Karpas-422 (cell line): Measurements from ENCODE around the gene MTA2. TPM values are rescaled to one million over a fixed set of nuclear protein-coding genes. Genes with fewer than 3 reads are reported as not detected.
"Not testable (repeated sequence)": the region's sequence is repeated elsewhere in the genome, so short reads cannot be mapped to it uniquely, and the experiment has no call there.

ENCODE experiments used
- DNase-seq: peaks from one replicate; pipeline ENCODE4 v3.0.0-alpha.2; 2015
- H2AFZ ChIP-seq: fragments of 200-600 bp; sonication (generic); 2 replicates; pipeline ENCODE4 v1.6.1; 2014; ENCODE audit warnings: antibody characterized with exemption, low read length, mixed read lengths
- H3K27ac ChIP-seq: fragments of 200-600 bp; sonication (generic); 2 replicates; pipeline ENCODE4 v1.5.1; 2014; ENCODE audit warnings: mild to moderate bottlenecking, low read length, moderate library complexity
- H3K27me3 ChIP-seq: fragments of 200-600 bp; sonication (generic); 2 replicates; pipeline ENCODE4 v1.6.1; 2014; ENCODE audit warnings: low read length, mixed read lengths
- H3K36me3 ChIP-seq: fragments of 200-600 bp; sonication (generic); 2 replicates; pipeline ENCODE4 v1.6.1; 2014; ENCODE audit warnings: low read length, mixed read lengths; ENCODE audit not compliant: insufficient read depth
- H3K4me1 ChIP-seq: fragments of 200-600 bp; sonication (generic); 2 replicates; pipeline ENCODE4 v1.6.1; 2014; ENCODE audit warnings: mild to moderate bottlenecking, low read length, mixed read lengths
- H3K4me2 ChIP-seq: fragments of 200-600 bp; sonication (generic); 2 replicates; pipeline ENCODE4 v1.6.1; 2014; ENCODE audit warnings: low read length, low read depth, mild to moderate bottlenecking; ENCODE audit not compliant: poor library complexity, severe bottlenecking
- H3K4me3 ChIP-seq: fragments of 200-600 bp; sonication (generic); 2 replicates; pipeline ENCODE4 v1.5.1; 2014; ENCODE audit warnings: mild to moderate bottlenecking, antibody characterized with exemption, low read length, mixed read lengths
- H3K79me2 ChIP-seq: fragments of 200-600 bp; sonication (generic); 2 replicates; pipeline ENCODE4 v1.6.1; 2014; ENCODE audit warnings: mild to moderate bottlenecking, low read length, mixed read lengths
- H3K9ac ChIP-seq: fragments of 200-600 bp; sonication (generic); 2 replicates; pipeline ENCODE4 v1.6.0; 2014; ENCODE audit warnings: low read length
- H3K9me2 ChIP-seq: fragments of 200-600 bp; sonication (generic), shearing (Covaris generic); replicated peaks from 2 replicates; pipeline ENCODE4 v1.6.0; 2014; ENCODE audit warnings: mild to moderate bottlenecking, low read length, moderate library complexity; ENCODE audit not compliant: insufficient read depth
- H3K9me3 ChIP-seq: fragments of 300-700, 200-600 bp; sonication (generic); 2 replicates; pipeline ENCODE4 v1.6.1; 2014; ENCODE audit warnings: low read length, mixed read lengths
- H4K20me1 ChIP-seq: fragments of 200-600 bp; sonication (generic); 2 replicates; pipeline ENCODE4 v1.6.1; 2014; ENCODE audit warnings: mild to moderate bottlenecking, antibody characterized with exemption, low read length, low read depth; ENCODE audit not compliant: insufficient read depth
- total RNA-seq: library from RNA; depleted of rRNA; stranded (reverse); fragments of >200 nt; shearing (Covaris generic); gene quantifications from 2 replicates; pipeline ENCODE4 v1.2.3, GENCODE V29; 2014; ENCODE audit warnings: low replicate concordance

The MTA2 gene
- total RNA-seq, 1 experiment from 2014 or later = 60.2 TPM

DNA sequence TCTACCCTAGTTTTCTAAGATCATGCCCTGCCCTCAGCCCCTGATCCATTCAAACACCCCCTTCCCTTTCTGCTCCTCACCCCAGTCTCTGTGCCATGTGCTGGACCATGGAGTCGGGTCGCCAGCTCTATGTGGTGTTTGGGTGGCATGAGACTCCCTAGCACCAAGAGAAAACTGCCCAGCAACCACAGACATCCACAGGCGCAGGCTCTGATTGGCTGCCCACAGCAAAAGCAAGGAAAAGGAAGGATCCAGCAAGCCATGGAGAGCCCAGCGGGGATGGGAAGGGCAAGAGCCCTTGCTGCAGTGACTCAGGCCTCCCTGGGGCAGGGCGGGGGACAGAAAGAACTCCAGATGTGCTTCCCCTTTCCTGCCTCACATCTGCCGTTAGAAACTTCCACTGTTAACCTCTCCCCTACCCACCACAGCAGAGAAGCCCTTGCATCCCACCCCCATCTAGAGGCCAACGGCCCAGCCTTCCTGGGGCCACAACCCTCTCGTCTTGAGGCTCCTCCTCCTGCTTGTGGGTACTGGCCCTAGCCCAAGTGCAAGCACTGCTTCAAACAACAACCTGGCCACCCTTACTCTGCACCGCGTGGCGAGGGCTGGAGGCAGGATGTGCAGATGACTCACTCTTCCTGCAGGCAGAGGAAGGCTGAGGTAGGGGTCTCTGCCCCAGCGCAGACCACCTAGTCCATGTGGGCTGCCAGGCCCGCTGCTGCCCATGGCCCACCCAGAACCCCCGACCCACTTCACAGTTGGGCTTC lies 45.4 kb downstream of the MTA2 start:
- H4K20me1 ChIP-seq = peaks cover 13% of the 10 kb centered on the region
- no peaks in the 10 kb centered on the region for H3K9me2 ChIP-seq
- no peaks in the 10 kb centered on the region for H3K27me3 ChIP-seq
- peaks cover 24% of the 10 kb centered on the region for H3K36me3 ChIP-seq
- peaks cover 52% of the 10 kb centered on the region for H3K4me1 ChIP-seq
- no peaks in the 10 kb centered on the region for H3K79me2 ChIP-seq
- H3K9me3 ChIP-seq = no peaks in the 10 kb centered on the region
- peak; percentile 57 for DNase-seq
- H3K4me3 ChIP-seq = no peak overlapping the region
- H3K9ac ChIP-seq = peak overlapping the region; percentile 20
- H3K4me2 ChIP-seq = no peak overlapping the region
- H2AFZ ChIP-seq = no peak overlapping the region
- peak overlapping the region; percentile 7; the same call in 1 of the 2 replicates for H3K27ac ChIP-seq

DNA sequence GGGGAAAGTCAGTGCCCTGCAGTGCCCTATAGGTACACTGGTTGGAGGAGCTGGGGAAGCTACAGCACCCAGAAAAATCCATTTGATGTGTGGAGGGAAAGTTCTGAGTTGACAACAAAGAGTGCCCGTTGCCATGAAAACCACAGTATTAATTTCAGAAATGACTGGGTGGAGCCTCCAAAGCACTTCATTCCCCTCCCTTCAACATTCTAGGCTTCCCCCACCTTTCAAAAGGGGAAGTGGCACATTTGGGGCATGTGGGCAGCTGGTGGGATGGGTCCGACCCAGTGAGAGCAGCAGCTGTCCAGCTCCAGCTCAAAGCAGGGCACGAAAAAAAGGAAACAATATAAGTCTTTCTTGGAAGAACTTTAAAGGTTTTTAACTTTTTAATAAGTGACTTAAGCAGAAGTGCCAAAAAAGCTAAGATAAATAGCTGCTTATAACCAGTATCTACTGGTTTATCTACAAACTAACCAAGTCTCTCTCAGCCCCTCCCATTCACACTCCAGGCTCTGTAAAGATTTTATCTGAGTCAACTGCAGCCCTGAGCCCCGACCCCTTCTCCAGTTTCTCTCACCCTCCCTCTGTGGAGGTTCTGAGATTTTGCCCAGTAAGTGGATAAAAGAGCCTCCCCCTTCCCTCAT lies 46.1 kb downstream of the MTA2 start:
- peak overlapping the region; percentile 7; the same call in 1 of the 2 replicates for H3K27ac ChIP-seq
- peaks cover 24% of the 10 kb centered on the region for H3K36me3 ChIP-seq
- H3K4me1 ChIP-seq = peaks cover 52% of the 10 kb centered on the region
- H4K20me1 ChIP-seq = peaks cover 8% of the 10 kb centered on the region
- H3K4me2 ChIP-seq = no peak overlapping the region
- H3K9me2 ChIP-seq = no peaks in the 10 kb centered on the region
- H3K27me3 ChIP-seq = no peaks in the 10 kb centered on the region
- DNase-seq = peak; percentile 81
- no peak overlapping the region for H2AFZ ChIP-seq
- no peak overlapping the region for H3K4me3 ChIP-seq
- no peaks in the 10 kb centered on the region for H3K79me2 ChIP-seq
- no peaks in the 10 kb centered on the region for H3K9me3 ChIP-seq
- H3K9ac ChIP-seq = peak overlapping the region; percentile 20

DNA sequence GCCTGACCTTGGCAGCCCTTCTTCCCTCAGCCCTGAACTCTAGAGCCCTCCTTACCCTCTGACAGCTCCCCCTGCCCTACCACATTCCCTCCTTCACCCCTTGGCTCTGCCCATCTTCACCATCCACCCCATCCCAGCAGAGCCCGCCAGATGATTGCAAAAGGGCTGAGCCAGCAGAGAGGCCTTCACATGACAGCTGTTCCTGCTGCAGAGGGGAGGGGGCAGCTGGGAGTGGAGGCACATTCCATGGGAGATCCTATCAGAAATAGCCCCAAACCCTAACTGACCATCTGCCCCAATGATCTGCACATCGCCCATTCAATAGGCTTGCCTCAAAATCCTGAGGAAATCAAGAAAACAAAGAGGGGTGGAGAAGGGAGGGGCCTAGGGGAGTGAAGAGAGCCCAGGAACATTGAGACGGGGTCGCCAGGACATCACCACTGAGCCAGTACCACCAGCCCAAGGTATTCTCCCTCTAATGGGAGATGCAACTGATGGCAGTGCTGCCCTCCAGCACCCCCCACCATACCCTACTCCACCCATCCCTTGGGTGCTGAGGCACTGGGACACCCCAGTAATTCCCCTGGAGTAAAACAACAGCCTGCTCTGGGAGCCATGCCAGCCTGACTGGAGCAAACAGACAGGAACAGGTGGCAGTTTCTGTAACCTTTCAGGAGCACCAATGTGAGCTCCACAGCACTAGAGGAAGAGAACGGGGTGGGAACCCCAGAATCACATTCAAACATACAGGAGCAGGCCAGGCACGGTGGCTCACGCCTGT lies 47.1 kb downstream of the MTA2 start:
- Histone ChIP-seq H3K4me2 (no peak overlapping the region), H3K27me3 (no peaks in the 10 kb centered on the region), H3K36me3 (peaks cover 14% of the 10 kb centered on the region; the same call in 1 of the 2 replicates), H2AFZ (no peak overlapping the region), H4K20me1 (peaks cover 7% of the 10 kb centered on the region; the same call in 1 of the 2 replicates), H3K4me3 (no peak overlapping the region), H3K27ac (no peak overlapping the region), H3K9me3 (no peaks in the 10 kb centered on the region), H3K4me1 (peaks cover 52% of the 10 kb centered on the region), H3K9ac (no peak overlapping the region), H3K9me2 (no peaks in the 10 kb centered on the region), H3K79me2 (no peaks in the 10 kb centered on the region)
- DNase-seq = no peak

DNA sequence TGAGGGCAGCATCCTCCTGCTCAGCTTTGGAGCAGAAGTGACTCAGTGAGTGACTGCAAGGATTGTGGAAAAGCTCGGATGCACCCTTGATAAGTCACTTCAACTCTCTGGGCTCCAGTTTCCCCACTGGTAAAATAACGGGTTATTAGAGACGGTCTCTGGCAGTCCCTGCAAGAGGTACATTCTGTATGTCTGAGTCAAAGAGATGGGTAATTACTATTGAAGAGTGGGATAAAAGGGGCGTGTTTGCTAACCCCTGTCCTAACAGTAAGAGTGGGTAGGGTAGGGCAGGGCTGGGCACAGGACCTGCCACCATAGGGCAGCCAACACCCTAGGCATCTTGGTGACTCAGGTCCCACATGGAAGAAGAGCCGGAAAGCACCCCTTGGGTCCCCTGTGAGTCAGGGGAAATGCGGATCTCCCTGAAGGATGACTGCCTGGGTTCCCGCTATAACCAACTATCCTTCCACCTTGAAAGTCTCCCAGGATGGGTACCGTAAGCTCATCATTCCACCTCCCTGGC lies 47.8 kb downstream of the MTA2 start:
- Histone ChIP-seq H3K9ac (no peak overlapping the region), H3K9me3 (no peaks in the 10 kb centered on the region), H3K9me2 (no peaks in the 10 kb centered on the region), H3K4me3 (no peak overlapping the region), H3K36me3 (peaks cover 8% of the 10 kb centered on the region; the same call in 1 of the 2 replicates), H3K79me2 (no peaks in the 10 kb centered on the region), H4K20me1 (peaks cover 7% of the 10 kb centered on the region; the same call in 1 of the 2 replicates), H2AFZ (no peak overlapping the region), H3K4me2 (no peak overlapping the region), H3K27me3 (no peaks in the 10 kb centered on the region), H3K4me1 (peaks cover 52% of the 10 kb centered on the region), H3K27ac (no peak overlapping the region)
- DNase-seq = no peak

DNA sequence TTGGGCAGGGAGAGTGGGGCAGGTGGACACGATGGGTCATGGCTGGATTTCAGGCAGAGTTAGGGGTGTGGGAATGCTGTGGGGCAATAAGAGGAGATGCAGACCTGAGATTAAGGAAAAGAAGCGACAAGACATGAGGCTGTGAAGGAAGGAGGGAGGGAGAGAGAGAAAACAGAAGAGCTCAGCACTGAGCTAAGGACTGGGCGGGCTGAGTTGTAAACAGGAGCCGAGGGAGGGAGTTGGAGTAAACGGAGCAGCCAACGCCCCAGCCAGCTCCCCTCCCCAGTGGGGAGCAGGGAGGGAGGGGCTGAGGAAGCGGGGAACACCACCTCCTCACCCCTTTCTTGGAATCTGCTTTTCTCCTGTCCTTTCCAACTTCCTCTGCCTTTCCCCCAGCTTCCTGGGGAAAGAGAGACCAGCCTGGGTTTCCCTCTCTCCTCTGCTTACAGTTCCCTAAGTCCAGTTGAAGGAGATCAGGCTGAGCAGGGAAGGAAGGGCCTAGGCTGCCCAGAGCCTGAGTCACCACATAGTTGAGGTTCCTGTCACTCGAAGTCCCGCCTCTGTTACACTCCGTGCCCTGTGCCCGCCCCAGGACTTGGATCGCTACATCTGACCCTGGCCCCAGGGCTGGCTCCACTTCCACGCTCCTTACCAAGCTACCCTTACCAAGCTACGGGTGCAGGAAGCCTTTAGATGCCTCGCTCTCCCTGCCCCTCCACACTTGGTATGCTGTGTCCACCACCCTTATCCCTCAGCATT lies 48.4 kb downstream of the MTA2 start:
- H3K27me3 ChIP-seq = no peaks in the 10 kb centered on the region
- DNase-seq = no peak
- peaks cover 1% of the 10 kb centered on the region; the same call in 1 of the 2 replicates for H3K36me3 ChIP-seq
- H2AFZ ChIP-seq = no peak overlapping the region
- H4K20me1 ChIP-seq = peaks cover 4% of the 10 kb centered on the region; the same call in 1 of the 2 replicates
- H3K9me2 ChIP-seq = no peaks in the 10 kb centered on the region
- no peak overlapping the region for H3K27ac ChIP-seq
- no peak overlapping the region for H3K9ac ChIP-seq
- no peaks in the 10 kb centered on the region for H3K9me3 ChIP-seq
- no peaks in the 10 kb centered on the region for H3K79me2 ChIP-seq
- no peak overlapping the region for H3K4me3 ChIP-seq
- peaks cover 47% of the 10 kb centered on the region for H3K4me1 ChIP-seq
- no peak overlapping the region for H3K4me2 ChIP-seq

DNA sequence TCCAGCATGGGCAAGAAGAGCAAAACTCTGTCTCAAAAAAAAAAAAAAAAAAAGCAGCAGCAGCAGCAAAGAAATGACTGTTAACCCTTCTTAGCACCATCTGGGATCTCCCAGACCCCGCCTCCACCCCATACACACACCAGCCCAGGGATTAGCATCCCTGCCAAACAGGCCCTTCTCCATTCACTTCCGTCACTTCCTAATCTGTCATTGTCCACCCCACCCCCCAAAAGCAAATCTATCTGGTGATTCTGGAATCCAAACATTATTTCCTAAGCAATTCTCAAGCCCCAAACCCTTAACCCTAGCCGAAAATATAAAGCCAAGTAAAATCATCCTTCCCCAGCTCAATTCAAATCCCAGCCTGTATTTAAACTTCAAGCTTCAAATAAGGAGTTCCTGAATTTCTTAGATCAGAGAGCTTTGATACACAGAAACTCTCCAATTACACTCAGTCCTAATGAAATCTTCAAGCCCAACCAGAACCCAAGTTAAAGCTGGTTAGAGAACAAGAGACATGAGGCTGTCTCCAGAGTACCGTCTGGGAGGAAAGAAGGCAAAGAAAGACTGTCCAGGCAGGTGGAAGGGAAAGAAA lies 49.1 kb downstream of the MTA2 start:
- Histone ChIP-seq H2AFZ (no peak overlapping the region), H3K4me1 (peaks cover 40% of the 10 kb centered on the region), H3K4me2 (no peak overlapping the region), H4K20me1 (peaks cover 4% of the 10 kb centered on the region; the same call in 1 of the 2 replicates), H3K79me2 (no peaks in the 10 kb centered on the region), H3K27ac (no peak overlapping the region), H3K9me2 (no peaks in the 10 kb centered on the region), H3K4me3 (no peak overlapping the region), H3K9me3 (no peaks in the 10 kb centered on the region), H3K36me3 (no peaks in the 10 kb centered on the region), H3K9ac (no peak overlapping the region), H3K27me3 (no peaks in the 10 kb centered on the region)
- DNase-seq = no peak

DNA sequence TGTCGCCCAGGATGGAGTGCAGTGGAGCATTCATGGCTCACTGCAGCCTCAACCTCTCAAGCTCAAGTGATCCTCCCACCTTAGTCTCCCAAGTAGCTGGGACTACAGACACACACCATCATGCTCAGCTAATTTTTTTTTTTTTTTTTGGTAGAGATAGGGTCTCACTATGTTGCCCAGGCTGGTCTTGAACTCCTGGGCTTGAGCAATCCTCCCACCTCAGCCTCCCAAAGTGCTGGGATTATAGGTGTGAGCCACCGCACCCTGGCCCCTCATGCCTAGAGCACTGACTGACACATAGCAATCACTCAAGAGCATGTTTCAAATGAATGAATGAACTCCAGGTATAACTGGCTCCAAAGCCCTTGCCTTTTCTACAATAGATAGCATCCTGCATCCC lies 51.2 kb downstream of the MTA2 start:
- not testable (repeated sequence) for H3K4me2 ChIP-seq, DNase-seq

More for the DNA sequence above, 51.2 kb downstream of the MTA2 start:
- H3K9ac ChIP-seq, H2AFZ ChIP-seq, H4K20me1 ChIP-seq, H3K27ac ChIP-seq, H3K79me2 ChIP-seq, H3K9me3 ChIP-seq, H3K36me3 ChIP-seq, H3K27me3 ChIP-seq, H3K4me3 ChIP-seq, H3K9me2 ChIP-seq: not testable (repeated sequence)
- H3K4me1 ChIP-seq = peaks cover 19% of the 10 kb centered on the region
